Central memory CD4-positive, alpha-beta T cell (primary cell): ENCODE measurements around the gene PPM1M.

Source experiments
- DNase-seq: peaks from one replicate; pipeline ENCODE4 v3.0.0; 2022

Gene PPM1M

DNA sequence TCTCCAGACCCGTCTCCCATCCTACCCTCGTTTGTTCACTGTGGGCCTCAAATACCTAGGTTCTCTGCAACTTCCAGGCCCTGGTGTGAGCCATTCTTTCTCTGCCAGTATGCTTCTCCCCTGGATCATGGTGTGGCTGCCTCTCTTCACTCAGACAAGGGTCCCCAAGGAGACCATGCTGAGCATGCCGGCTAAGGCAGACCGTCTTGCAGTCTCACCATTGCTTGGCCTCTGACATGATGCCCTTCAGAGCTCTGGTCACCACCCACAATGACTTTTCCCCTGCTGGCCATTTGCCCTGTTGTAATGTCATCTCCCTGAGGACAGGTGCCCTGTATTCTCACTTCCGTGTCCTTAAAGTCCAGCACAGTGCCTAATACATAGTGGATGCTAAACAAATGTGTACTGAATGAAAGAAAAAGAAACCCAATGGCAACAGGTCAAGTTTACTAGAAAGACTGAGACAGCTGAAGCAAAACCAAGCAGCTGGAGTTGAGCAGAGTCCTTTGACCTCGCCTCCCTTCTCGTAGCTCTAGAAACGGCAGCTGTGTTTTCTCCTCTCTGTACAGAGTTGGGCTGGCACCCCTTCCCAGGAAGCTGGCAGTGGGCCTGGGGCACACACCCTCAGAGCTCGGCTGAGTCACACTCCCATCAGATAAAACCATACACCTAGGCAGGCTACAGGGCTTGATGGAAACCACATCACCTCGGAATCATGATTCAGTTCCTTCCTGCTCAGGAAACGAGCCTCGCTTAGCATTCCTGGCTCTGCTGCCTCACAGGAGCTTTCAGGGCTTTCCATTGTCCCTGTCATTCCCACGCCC lies 28.8 kb upstream of the PPM1M start:
- peak; percentile 54 for DNase-seq

GRCh38 chr3:52217409-52217805 lies 28.2 kb upstream of the PPM1M start:
- no peak for DNase-seq

DNA sequence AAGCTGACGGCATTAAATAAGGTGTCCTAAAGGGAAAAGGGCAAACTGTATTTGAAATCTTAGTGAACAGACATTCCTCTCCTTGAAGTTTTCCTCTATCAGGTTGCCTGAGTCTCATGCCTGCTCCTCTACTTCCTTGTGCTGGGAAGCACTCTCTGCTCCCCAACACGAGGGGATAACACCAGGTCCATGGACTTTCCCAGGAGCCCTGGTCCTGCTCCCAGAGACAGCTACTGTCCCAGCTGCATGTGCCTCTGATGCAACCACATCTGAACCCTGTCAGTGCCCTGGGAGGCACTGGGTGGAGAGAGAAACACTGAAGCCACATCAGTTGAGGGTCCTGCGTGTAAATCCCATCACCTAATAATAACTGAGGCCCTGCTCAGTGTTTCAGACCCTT lies 27.5 kb upstream of the PPM1M start:
- DNase-seq: no peak

DNA sequence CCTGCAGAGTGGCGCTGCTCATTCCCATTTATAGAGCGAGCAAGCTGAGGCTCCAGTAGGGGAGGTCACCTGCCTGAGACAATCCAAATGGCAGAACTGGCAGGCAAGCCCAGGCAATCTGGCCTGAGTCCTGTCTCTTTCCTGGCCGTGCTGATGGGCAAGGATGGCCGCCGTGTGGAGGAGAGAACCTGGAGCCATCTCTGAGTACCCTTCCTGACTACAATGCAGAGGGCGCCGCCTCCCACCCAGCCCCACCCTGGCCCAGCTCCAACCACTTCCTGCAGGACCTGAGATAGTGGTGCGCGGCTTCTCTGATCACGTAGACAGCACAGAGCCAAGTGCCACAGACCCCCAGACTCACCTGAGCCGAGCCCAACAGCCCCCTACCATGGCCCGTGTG lies 27.1 kb upstream of the PPM1M start:
- DNase-seq: no peak

DNA sequence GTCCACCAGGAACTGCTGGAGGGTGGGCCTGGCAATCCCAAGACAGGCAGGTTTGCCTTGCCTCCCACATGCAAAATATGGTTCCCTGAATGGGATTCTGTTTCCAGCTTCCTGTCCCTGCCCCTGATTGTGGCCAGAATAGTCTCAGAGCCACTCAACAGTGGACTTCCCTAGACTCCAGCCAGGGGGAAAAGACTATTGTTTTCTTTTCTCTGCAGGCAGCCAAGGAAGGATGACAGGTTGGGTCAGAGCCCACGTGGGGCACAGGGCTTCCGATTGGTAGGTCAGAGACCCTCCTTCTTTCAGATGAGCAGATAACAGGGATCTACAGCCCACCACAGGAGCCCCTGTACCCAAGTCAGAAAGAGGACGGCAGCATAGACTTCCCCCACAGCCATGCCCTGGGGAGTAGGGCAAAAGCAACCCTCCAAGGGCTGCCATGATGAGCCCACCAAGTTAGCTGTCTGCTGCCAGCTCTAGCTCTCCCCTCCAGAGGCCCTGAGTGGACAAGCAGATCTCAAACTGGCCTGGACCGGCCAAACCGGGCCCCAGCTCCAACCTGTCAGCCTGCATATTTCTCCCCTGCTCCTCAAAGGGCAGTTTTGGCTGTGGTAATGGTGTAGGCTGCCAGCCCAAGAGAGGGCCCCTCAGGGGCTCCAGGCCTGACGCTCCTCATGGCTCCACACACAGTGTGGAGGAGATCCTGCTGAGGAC lies 26.5 kb upstream of the PPM1M start:
- no peak for DNase-seq

DNA sequence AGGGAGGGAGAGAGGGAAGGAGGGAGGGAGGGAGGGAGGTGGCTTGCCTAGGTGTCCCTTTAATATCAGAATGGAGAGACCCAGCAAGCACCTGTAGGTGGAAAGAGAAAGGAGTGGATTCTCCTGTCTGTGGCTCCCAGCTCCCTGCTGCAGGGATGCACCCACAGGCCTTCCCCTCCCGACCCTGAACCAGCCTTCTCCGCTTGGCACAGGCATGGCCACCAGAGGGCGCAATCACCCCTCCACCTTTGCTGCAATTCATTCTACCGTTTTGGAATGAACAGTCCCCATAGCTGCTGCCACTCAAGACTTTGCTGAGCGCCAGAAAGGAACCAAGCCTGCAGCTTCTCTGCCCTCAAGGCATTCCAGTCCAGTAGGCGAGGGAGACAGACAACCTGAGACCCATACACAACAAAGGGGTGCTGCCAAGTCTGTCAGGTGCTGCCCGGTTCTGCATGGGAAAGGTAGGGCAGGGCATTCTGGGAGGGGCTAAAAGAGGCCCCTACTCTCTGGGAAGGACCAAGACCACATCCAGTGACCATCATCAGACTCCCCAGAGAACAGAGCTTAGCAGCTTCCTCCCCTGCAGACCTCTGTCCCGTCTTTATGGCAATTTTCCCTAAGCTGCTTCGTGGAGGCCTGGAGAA lies 25.1 kb upstream of the PPM1M start:
- DNase-seq: peak; percentile 77

GRCh38 chr3:52221141-52221562 lies 24.4 kb upstream of the PPM1M start:
- no peak for DNase-seq

DNA sequence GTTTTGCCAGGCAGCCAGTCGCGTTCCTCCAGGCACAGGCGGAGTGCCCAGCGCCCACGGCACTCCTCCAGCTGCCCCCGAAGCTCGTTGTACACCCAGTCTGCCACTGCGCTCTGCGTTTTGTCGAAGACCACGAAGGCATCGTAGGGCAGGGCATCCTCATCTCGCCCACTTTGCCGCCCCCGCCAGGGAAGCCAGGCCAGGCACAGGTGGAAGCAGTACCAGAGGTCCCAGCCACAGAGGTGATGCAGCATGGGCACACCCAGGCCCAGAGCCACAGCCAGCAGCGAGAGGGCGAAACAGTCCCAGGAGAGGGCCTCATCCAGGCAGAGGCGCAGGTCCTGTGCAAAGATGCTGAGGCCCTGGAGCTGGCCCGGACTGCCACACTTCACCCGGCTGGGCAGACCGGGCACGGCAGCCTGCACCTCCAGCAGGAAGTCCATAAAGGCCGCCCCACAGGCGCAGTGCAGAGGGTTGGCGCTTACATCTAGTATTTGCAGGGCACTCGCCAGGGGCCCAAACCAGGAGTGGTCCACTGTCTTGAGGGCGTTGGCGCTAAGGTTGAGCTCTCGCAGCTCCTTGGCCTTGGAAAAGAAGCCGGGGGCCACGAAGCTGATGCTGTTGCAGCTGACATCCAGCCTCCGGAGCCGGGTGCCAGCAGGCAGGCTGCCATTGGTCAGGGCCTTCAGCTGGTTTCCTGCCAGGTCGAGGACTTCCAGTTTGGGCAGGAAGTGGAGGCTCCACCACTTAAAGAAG lies 23.8 kb upstream of the PPM1M start:
- peak; percentile 75 for DNase-seq

GRCh38 chr3:52222319-52223221 lies 23.0 kb upstream of the PPM1M start:
- DNase-seq: no peak

- no peak for DNase-seq
These were observed 21.8 kb upstream of the PPM1M start for GRCh38 chr3:52223449-52224408.

- DNase-seq: no peak
These were observed 19.9 kb upstream of the PPM1M start, which contains the start of gene TLR9 for GRCh38 chr3:52225452-52226228. Gene TLR9 (minus strand): TSS chr3:52225645. CDS start chr3:52225529, 116 bp downstream.

GRCh38 chr3:52226229-52226817 lies 19.2 kb upstream of the PPM1M start:
- DNase-seq: no peak

DNA sequence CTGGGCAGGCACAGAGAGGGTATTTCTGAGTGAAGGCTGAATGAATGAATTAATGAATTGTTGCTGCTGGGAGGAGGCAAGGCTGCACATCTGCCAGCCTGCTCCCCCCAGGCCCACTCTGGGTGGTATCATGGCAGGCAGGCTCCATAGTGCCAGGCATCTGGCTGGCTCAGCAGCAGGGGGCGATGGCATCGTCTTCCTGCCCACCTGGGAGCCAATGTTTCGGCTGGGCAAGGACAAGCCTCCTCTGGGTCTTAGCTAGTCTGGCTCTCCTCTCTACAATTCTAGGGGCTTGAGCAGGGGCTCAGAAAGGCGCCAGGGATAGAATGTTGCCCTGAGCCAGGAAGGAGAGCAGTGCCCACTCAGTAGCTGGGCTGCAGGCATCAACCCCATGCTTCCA lies 18.4 kb upstream of the PPM1M start:
- DNase-seq: no peak

GRCh38 chr3:52227766-52228165 lies 17.8 kb upstream of the PPM1M start:
- DNase-seq: no peak

- DNase-seq: no peak
These were observed 17.3 kb upstream of the PPM1M start for GRCh38 chr3:52228266-52228665.

GRCh38 chr3:52228751-52229291 lies 16.7 kb upstream of the PPM1M start:
- no peak for DNase-seq

DNA sequence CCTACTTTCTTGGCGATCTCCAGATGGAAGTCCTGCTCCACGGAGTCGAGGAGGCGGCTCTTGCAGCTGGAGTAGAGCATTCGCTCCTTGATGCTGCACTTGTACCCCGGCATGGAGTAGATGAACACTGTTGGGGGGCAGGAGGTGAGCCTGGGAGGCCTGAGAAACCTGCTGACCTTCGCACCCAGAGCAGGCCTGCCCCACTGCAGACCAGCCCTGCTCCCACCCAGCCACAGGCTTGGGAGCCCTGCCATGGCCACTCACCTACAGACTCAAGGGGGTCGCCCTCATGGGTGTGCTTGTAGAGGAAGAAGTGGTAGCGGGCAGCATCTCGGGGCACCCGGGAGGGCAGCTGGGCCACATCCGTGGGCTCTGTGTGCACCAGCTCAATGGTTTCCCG lies 15.9 kb upstream of the PPM1M start:
- DNase-seq: no peak

- no peak for DNase-seq
These were observed 15.1 kb upstream of the PPM1M start for GRCh38 chr3:52230461-52230860.

DNA sequence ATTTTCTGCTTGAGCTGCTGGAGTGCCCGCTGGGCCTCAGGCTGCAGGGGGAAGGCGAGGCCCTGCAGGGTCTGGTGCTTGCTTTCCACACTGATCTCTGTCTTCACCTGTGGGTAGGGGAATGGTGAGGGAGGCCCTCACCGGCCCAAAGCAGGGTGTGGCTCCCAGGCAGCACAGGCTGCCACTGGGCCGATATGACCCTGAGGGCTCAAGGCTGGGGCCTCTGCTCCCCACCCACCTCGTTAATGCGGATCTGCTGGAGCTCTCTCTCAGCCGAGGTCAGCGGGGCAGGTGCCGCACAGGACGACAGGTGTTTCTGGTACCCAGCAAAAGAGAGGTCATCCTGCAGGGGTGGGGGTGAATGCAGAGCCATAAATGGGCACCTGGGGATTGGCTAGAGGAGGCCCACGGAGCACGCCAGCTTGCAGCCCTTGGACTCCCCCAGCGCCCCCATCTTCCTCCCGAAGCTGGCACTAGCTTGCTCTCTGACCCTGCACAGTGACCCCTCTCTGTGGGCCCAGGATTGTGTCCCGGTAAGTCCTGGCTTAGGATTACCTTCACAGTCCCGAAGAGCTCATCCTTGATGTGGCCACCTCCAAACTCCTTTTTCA lies 14.6 kb upstream of the PPM1M start:
- DNase-seq: no peak
